ENCODE measurements around the gene PDGFD.

Gene PDGFD

DNA sequence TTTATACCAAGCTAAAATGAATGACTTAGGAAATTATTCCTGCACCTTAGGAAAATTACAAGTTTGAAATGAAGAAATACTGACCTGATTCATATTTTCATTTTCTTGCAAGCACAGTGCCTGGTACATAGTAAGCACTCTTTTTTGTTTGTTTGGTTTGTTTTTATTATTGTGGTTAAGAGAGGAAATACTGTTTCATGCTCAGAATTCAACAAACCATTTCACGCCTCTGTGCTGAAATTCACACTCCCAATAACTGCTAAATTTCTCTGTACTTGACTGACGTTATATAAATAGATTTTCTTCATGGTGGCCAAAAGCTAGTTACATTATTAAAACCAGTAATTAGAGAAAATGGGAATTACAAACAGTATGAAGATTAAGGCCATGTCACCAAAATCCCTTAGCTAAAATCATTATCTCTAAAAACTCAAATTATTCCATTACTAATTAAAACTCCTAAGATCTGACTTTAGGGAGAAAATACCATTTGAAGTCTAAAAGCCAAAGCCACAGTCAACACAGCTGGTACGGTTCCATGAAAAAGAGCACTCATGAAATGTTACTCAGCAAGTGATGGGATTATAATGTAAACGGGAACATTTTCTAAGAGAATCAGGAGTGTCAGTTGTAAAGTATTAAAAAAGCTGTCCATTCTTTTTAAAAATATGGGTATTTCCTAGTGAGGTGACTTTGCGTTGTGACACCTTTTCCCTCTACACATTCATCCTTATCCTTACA is 205.3 kb downstream of the PDGFD start:
- TF ChIP-seq, protein P1, sequence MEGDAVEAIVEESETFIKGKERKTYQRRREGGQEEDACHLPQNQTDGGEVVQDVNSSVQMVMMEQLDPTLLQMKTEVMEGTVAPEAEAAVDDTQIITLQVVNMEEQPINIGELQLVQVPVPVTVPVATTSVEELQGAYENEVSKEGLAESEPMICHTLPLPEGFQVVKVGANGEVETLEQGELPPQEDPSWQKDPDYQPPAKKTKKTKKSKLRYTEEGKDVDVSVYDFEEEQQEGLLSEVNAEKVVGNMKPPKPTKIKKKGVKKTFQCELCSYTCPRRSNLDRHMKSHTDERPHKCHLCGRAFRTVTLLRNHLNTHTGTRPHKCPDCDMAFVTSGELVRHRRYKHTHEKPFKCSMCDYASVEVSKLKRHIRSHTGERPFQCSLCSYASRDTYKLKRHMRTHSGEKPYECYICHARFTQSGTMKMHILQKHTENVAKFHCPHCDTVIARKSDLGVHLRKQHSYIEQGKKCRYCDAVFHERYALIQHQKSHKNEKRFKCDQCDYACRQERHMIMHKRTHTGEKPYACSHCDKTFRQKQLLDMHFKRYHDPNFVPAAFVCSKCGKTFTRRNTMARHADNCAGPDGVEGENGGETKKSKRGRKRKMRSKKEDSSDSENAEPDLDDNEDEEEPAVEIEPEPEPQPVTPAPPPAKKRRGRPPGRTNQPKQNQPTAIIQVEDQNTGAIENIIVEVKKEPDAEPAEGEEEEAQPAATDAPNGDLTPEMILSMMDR (conservative IDR thresholded peaks at IDR 0.05; ENCODE audit: control insufficient read depth, insufficient read depth, low read depth, low read length) = no peak
- DNase-seq (ENCODE audit: low read depth) = no peak

DNA sequence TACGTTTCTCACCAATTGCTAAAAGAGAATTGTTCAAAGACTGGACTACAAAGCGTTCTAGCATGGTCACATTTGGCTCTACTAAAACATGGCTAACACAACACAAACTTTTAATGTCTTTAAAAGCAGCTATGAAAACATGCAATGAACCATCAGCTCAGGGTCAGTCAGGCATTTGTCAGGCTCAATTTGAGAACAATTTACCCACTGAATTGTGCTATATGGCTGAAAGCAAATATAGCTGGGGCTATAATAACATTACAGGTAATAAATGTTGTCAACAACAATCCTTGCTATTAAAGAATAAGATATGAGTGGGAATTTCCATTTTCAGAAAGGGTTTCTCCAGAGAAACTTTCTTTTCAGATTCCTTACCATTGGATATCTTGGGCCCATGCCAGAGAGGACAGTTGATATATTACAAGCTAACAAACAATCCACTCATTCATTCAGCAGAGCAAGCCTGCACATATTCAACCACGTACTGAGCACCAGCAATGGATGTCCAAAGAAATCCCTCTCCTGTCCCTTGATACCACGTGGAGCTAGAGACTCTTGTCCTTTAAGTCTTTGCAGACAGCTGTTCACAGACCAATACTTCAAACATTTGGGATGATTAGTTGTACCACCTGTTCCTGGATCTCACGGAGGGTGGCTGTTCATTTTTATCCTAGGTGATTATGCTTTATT is 210.0 kb downstream of the PDGFD start:
- no peak for DNase-seq (ENCODE audit: low read depth)
- no peak overlapping the region for H3K4me3 ChIP-seq (ENCODE audit: control insufficient read depth, low read depth, low read length)
- TF ChIP-seq, protein P1 (conservative IDR thresholded peaks at IDR 0.05; ENCODE audit: control insufficient read depth, insufficient read depth, low read depth, low read length) = no peak

More for the DNA sequence above, 205.3 kb downstream of the PDGFD start:
- no peak overlapping the region for H3K4me3 ChIP-seq (ENCODE audit: control insufficient read depth, low read depth, low read length)

DNA sequence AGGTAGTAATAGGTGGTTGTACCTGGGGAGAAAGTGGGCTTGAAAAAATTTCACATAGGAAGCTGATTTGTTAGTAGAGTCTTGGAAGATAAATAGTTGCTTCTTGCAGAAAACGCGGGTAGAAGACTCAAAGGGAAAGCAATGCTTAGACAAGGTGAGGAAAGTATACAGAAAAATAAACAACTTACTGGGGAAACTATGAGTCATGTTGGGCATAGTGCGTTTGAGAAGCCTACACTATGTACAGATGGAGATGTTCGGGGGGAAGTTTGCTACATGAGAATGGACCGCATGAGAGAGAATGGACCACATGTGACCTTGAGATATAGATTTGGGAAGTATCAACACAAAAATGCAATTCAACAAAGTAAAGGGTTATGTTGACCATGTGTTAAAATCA is 214.2 kb downstream of the PDGFD start:
- no peak overlapping the region for H3K4me3 ChIP-seq (ENCODE audit: control insufficient read depth, low read depth, low read length)
- DNase-seq (ENCODE audit: low read depth) = no peak
- TF ChIP-seq, protein P1 (conservative IDR thresholded peaks at IDR 0.05; ENCODE audit: control insufficient read depth, insufficient read depth, low read depth, low read length) = no peak

DNA sequence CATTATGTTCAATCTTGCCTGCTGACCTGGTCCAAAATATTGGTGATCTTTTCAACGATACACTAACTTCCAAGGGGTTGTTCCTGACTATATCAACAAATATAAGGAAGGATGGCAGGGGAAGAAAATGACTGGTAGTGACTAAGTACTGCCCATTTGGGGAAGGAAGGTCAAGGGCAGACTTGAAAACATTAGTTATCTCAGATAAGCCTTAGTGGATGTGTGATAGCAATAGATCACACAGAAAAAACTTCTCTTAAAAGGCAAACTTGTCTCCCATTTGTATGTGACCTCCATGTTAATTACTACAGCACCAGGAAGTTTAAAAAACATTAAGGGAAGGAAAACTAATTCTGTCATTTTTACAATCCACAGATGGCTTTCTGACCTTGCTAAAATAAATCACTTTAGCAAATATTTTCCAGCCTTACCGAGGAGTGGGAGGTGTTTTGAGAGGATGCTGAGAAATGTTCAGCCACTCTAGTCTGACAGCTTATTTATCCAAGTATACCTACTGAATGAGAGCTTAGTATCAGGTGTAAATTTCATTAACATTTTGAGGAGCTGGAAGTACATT is 215.7 kb downstream of the PDGFD start:
- TF ChIP-seq, protein P1 (conservative IDR thresholded peaks at IDR 0.05; ENCODE audit: control insufficient read depth, insufficient read depth, low read depth, low read length) = no peak
- no peak overlapping the region for H3K4me3 ChIP-seq (ENCODE audit: control insufficient read depth, low read depth, low read length)
- no peak for DNase-seq (ENCODE audit: low read depth)

DNA sequence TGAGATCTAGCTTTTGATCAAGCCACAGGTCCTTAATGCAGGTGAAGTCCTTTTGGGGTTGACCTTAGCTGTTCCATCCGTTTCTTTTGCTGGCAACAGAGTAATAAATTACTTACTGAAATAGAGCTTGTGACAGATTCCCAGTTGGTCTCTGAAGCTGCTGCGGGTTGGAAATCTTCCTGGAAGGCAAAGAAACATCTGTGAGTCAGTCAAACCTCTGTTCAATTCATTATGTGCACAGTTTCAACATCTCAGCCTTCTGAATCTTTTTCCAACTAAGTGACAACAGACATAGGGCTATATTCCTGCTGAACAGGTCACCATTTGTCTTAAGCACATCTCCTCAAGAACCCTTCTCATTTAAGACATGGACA is 216.4 kb downstream of the PDGFD start:
- no peak overlapping the region for H3K4me3 ChIP-seq (ENCODE audit: control insufficient read depth, low read depth, low read length)
- TF ChIP-seq, protein P1 (conservative IDR thresholded peaks at IDR 0.05; ENCODE audit: control insufficient read depth, insufficient read depth, low read depth, low read length) = no peak
- peak; percentile 88 for DNase-seq (ENCODE audit: low read depth)

DNA sequence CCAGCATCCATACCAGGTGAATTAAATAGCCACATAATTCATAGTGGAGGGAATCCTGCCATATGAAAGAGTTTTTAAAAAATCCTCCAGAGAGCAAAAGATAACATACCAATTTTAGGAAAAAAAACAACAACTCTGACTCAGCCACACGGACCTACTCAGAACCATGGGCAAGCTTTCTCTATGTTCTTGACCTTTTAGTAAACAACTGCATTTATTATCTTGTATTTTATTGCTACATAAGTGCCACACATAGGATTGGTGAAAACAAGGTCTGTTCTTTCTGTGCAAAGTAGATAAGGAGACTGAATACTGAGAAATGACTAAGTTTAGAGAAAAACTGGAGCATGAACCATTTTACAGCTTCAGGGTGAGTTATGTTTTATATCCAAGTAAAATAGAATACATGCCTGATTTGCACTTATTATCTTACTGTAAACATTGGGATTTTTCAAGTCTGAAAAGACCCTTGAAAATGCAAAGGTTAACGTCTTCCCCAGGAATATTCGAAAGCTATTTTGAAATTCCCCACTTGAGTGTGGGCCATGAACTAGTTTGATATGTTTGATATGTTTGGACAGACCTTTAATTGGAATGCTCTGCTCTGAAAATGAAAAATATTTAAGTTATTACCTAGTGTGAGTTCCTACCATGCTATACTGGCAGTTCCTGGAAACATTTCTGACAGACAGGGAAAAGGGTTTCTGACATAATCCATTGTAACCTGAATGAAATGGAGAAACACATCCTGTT is 217.0 kb downstream of the PDGFD start:
- TF ChIP-seq, protein P1 (conservative IDR thresholded peaks at IDR 0.05; ENCODE audit: control insufficient read depth, insufficient read depth, low read depth, low read length) = no peak
- peak; percentile 60 for DNase-seq (ENCODE audit: low read depth)
- no peak overlapping the region for H3K4me3 ChIP-seq (ENCODE audit: control insufficient read depth, low read depth, low read length)
